MCF 10A (cell line): ENCODE data around the gene XPO1. TPM values are rescaled to one million over a fixed set of nuclear protein-coding genes. Genes with fewer than 3 reads are reported as not detected.
"Not testable (repeated sequence)": the region's sequence is repeated elsewhere in the genome, so short reads cannot be mapped to it uniquely, and the experiment has no call there.

Experiments
- BruUV-seq: library from RNA; stranded (reverse); fragments of 400-500 nt; replicated peaks from 2 replicates; lab custom pipeline; 2021; lab: Mats Ljungman, UMichigan
- CTCF ChIA-PET: fragments of 300-600 bp; sonication (Branson Sonifier 250); formaldehyde crosslinking; extraction: SDS; loops from one replicate; lab custom pipeline; 2021; ENCODE audit warnings: antibody characterized with exemption, inconsistent platforms; lab: Yijun Ruan, JAX
- POLR2A ChIA-PET: fragments of 300-600, 350-650 bp; sonication (Branson Sonifier 250); formaldehyde crosslinking; extraction: SDS; loops from one replicate; lab custom pipeline; 2020; ENCODE audit warnings: antibody characterized with exemption, inconsistent platforms; lab: Yijun Ruan, JAX
- DNase-seq: peaks from one replicate; pipeline ENCODE4 v3.0.0-alpha.2; 2018; ENCODE audit not compliant: unreplicated experiment
- H3K27ac Mint-ChIP-seq: one replicate; pipeline ENCODE4 v1.8.0; 2022; ENCODE audit warnings: mild to moderate bottlenecking, low read depth, mixed read lengths; ENCODE audit not compliant: unreplicated experiment
- H3K27me3 Mint-ChIP-seq: one replicate; pipeline ENCODE4 v1.8.0; 2022; ENCODE audit warnings: mixed read lengths; ENCODE audit not compliant: insufficient read depth, unreplicated experiment
- H3K36me3 Mint-ChIP-seq: one replicate; pipeline ENCODE4 v1.8.0; 2022; ENCODE audit warnings: mild to moderate bottlenecking, moderate library complexity, mixed read lengths; ENCODE audit not compliant: insufficient read depth, unreplicated experiment
- H3K4me1 Mint-ChIP-seq: one replicate; pipeline ENCODE4 v1.8.0; 2022; ENCODE audit warnings: mixed read lengths; ENCODE audit not compliant: insufficient read depth, unreplicated experiment
- H3K4me3 Mint-ChIP-seq: one replicate; pipeline ENCODE4 v1.8.0; 2022; ENCODE audit warnings: mild to moderate bottlenecking, moderate library complexity, mixed read lengths; ENCODE audit not compliant: unreplicated experiment
- H3K9me3 Mint-ChIP-seq: one replicate; pipeline ENCODE4 v1.8.0; 2022; ENCODE audit warnings: mixed read lengths; ENCODE audit not compliant: unreplicated experiment
- intact Hi-C: fragments of 100-400 bp; cut with micrococcal nuclease; formaldehyde crosslinking; loops from 2 replicates; pipeline ENCODE4 v1.14.1; 2022
- total RNA-seq: library from RNA; stranded (reverse); gene quantifications from 2 replicates; pipeline ENCODE4 v1.2.3, GENCODE V29; 2022
- TF ChIP-seq, protein P1 (sequence below): fragments of 200-600 bp; IDR thresholded peaks from one replicate; pipeline ENCODE4 v1.8.0; 2022; ENCODE audit warnings: antibody characterized with exemption, mild to moderate bottlenecking; ENCODE audit not compliant: unreplicated experiment

The XPO1 gene
- total RNA-seq, 1 experiment from 2014 or later = 148 TPM

DNA sequence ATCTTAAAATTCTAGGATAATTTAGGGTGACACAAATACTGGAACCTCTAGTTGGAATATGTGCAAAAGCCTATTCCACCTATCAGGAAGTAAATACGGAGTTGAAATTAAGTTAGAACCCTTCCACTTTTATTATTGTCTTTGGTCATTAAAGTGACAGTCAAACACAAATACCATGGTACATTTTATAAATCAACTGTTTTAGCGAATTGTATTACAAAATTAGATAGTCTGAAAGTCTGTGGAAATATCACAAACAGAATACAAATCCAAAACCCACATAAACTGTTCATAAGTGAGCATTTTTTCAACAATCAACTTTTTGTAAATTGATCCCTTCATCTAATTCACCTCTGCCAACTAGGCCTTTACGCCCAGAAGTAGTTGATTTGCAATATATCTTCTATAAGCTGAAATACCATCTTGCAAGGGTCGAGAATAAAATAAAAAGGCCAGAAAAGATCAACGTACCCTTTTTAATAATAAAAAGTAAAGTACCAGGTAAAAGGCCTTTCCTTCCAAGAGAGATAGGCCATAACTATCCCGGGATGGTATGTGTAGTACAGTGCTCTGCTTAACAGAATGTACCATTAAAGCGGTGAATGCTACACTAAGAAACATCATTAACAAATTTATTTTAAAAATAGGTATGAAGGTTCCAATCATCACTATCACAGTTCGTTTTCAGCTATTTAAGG, 68.6 kb downstream of the XPO1 start:
- TF ChIP-seq, protein P1, sequence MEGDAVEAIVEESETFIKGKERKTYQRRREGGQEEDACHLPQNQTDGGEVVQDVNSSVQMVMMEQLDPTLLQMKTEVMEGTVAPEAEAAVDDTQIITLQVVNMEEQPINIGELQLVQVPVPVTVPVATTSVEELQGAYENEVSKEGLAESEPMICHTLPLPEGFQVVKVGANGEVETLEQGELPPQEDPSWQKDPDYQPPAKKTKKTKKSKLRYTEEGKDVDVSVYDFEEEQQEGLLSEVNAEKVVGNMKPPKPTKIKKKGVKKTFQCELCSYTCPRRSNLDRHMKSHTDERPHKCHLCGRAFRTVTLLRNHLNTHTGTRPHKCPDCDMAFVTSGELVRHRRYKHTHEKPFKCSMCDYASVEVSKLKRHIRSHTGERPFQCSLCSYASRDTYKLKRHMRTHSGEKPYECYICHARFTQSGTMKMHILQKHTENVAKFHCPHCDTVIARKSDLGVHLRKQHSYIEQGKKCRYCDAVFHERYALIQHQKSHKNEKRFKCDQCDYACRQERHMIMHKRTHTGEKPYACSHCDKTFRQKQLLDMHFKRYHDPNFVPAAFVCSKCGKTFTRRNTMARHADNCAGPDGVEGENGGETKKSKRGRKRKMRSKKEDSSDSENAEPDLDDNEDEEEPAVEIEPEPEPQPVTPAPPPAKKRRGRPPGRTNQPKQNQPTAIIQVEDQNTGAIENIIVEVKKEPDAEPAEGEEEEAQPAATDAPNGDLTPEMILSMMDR = no peak
- Mint-ChIP-seq H3K27me3 (no peaks in the 10 kb centered on the region), H3K27ac (peak overlapping the region; percentile 97), H3K4me1 (peaks cover 8% of the 10 kb centered on the region), H3K9me3 (no peaks in the 10 kb centered on the region), H3K4me3 (peak overlapping the region; percentile 79), H3K36me3 (peaks cover 36% of the 10 kb centered on the region)
- intact Hi-C loops = loop anchor here (10.0 kb wide), 2 partner anchors 45 to 115 kb away; no protein-coding TSS in a partner anchor
- CTCF ChIA-PET = interaction anchor here (0.6 to 1.1 kb wide), 4 partner anchors 17 to 287 kb away, joined by 3 read pairs; no protein-coding TSS in a partner anchor
- BruUV-seq = TSS peak; percentile 53
- POLR2A ChIA-PET = interaction anchor here (0.6 to 2.1 kb wide), 18 partner anchors 9 to 404 kb away, joined by 3 to 17 read pairs (median 4); partner anchors contain the start of genes SANBR and XPO1
- peak; percentile 31 for DNase-seq

DNA sequence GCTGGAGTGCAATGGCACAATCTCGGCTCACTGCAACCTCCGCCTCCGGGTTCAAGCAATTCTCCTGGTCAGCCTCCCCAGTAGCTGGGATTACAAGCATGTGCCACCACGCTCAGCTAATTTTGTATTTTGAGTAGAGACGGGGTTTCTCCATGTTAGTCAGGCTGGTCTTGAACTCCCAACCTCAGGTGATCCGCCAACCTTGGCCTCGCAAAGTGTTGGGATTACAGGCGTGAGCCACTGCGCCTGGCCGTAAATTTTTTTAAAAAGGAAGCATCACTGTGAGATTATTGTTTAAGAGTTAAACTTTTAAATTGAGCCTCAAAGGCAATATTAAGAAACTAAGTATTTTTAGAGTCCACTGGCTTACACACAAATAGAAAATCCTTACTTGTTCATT, 69.9 kb downstream of the XPO1 start:
- H3K4me3 Mint-ChIP-seq = peak overlapping the region; percentile 79

GRCh38 chr2:61465045-61465444, 73.1 kb downstream of the XPO1 start:
- Mint-ChIP-seq H3K9me3 (no peaks in the 10 kb centered on the region), H3K27ac (no peak overlapping the region), H3K27me3 (no peaks in the 10 kb centered on the region), H3K36me3 (peaks cover 24% of the 10 kb centered on the region), H3K4me1 (peaks cover 5% of the 10 kb centered on the region), H3K4me3 (no peak overlapping the region)
- TF ChIP-seq, protein P1 = no peak
- POLR2A ChIA-PET = interaction anchor here (0.8 kb wide), 1 partner anchor 15 kb away, joined by 3 read pairs; no protein-coding TSS in a partner anchor
- DNase-seq = no peak
- no TSS peak for BruUV-seq
- CTCF ChIA-PET = no interaction called here
- intact Hi-C loops = no loop called here

More for the DNA sequence above, 69.9 kb downstream of the XPO1 start:
- DNase-seq, H3K27ac Mint-ChIP-seq, BruUV-seq, H3K4me1 Mint-ChIP-seq, H3K9me3 Mint-ChIP-seq, intact Hi-C loops, H3K27me3 Mint-ChIP-seq: not testable (repeated sequence)
- ChIA-PET CTCF (interaction anchor here (0.6 to 1.4 kb wide), 2 partner anchors 18 to 887 kb away, joined by 3 to 4 read pairs; no protein-coding TSS in a partner anchor), POLR2A (interaction anchor here (0.9 to 1.3 kb wide), 4 partner anchors 12 to 70 kb away, joined by 3 to 4 read pairs (median 3); partner anchors contain the start of gene XPO1)
- peaks cover 26% of the 10 kb centered on the region for H3K36me3 Mint-ChIP-seq

DNA sequence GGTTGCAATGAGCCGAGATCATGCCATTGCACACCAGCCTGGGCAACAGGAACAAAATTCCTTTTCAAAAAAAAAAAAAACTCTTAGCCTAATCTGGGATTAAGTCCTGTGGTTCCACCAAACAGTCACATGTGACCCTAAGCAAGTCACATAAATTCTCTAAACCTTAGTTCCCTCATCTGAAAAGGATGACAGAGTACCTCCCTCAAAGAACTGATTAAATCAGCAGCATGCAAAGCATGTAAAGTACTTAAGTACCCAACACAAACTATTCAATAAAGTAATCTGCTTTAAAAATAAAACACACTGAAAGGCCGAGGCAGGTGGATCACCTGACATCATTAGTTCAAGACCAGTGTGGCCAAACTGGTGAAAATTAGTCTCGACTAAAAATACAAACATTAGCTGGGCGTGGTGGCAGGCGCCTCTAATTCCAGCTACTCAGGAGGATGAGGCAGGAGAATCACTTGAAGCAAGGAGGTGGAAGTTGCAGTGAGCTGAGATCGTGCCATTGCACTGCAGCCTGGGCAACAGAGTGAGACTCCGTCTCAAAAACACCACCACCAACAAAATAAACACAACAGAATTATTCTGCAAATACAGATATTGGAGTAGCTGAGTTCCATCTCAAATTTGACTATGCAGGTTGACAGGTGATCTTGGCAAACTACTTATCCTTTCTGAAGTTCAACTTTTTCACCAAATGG, 74.2 kb downstream of the XPO1 start:
- BruUV-seq = no TSS peak
- Mint-ChIP-seq H3K36me3 (peaks cover 23% of the 10 kb centered on the region), H3K4me1 (peaks cover 7% of the 10 kb centered on the region), H3K9me3 (no peaks in the 10 kb centered on the region), H3K27ac (no peak overlapping the region), H3K4me3 (no peak overlapping the region), H3K27me3 (no peaks in the 10 kb centered on the region)
- CTCF ChIA-PET = interaction anchor here (0.6 kb wide), 1 partner anchor 23 kb away, joined by 3 read pairs; no protein-coding TSS in a partner anchor
- intact Hi-C loops = no loop called here
- DNase-seq = no peak
- TF ChIP-seq, protein P1 = no peak
- POLR2A ChIA-PET = no interaction called here
